AG04449 (cell line): Measurements from ENCODE around the gene SEMA3F.

Experiments
- CTCF ChIA-PET: fragments of 350-600 bp; formaldehyde crosslinking; extraction: SDS; loops from one replicate; lab custom pipeline; 2021; ENCODE audit warnings: antibody characterized with exemption; lab: Yijun Ruan, JAX
- POLR2A ChIA-PET: fragments of 400-600, 350-600 bp; formaldehyde crosslinking; extraction: SDS; loops from one replicate; lab custom pipeline; 2020; ENCODE audit warnings: antibody characterized with exemption, inconsistent platforms; lab: Yijun Ruan, JAX
- DNase-seq: peaks from one replicate; pipeline ENCODE4 v3.0.0-alpha.2; 2010; ENCODE audit warnings: low read depth, low spot score
- H3K4me3 ChIP-seq: 2 replicates; pipeline ENCODE4 v1.5.1; 2011; ENCODE audit warnings: low read depth, mild to moderate bottlenecking, control low read depth, low read length
- CTCF ChIP-seq: IDR thresholded peaks from one replicate; pipeline ENCODE4 v1.5.1; 2011; ENCODE audit warnings: mild to moderate bottlenecking, moderate library complexity, low read length, control low read depth, inconsistent platforms; ENCODE audit not compliant: insufficient read depth; ENCODE audit errors: missing control alignments

SEMA3F gene

GRCh38 chr3:50161320-50161719 is 6.2 kb downstream of the SEMA3F start:
- ChIA-PET POLR2A (no interaction called here), CTCF (interaction anchor here (25.9 kb wide), 1 partner anchor 28 kb away, joined by 283 read pairs; the partner anchor contains the start of gene GNAT1)
- no peak for TF ChIP-seq CTCF
- DNase-seq = no peak
- H3K4me3 ChIP-seq = no peak overlapping the region

- H3K4me3 ChIP-seq = no peak overlapping the region
- CTCF ChIA-PET = interaction anchor here (25.9 kb wide), 1 partner anchor 27 kb away, joined by 283 read pairs; the partner anchor contains the start of gene GNAT1
- DNase-seq = no peak
- TF ChIP-seq CTCF = no peak
- POLR2A ChIA-PET = interaction anchor here (0.5 kb wide), 1 partner anchor 103 kb away, joined by 3 read pairs; no protein-coding TSS in a partner anchor
These were observed 7.1 kb downstream of the SEMA3F start for GRCh38 chr3:50162034-50162883.

GRCh38 chr3:50163572-50164455 is 8.7 kb downstream of the SEMA3F start:
- H3K4me3 ChIP-seq = no peak overlapping the region
- peak; percentile 65 for DNase-seq
- ChIA-PET POLR2A (interaction anchor here (1.0 to 1.6 kb wide), 3 partner anchors 8 to 361 kb away, joined by 3 to 6 read pairs (median 4); partner anchors contain the start of gene INKA1), CTCF (interaction anchor here (0.8 to 25.9 kb wide), 5 partner anchors 11 to 156 kb away, joined by 3 to 283 read pairs (median 6); partner anchors contain the start of gene GNAT1)
- no peak for TF ChIP-seq CTCF

- H3K4me3 ChIP-seq = no peak overlapping the region
- POLR2A ChIA-PET = interaction anchor here (1.0 to 1.6 kb wide), 3 partner anchors 9 to 362 kb away, joined by 3 to 6 read pairs (median 4); partner anchors contain the start of gene INKA1
- DNase-seq = no peak
- no peak for TF ChIP-seq CTCF
- CTCF ChIA-PET = interaction anchor here (1.0 to 25.9 kb wide), 5 partner anchors 8 to 44 kb away, joined by 3 to 283 read pairs (median 6); partner anchors contain the start of gene GNAT1
These were observed 9.4 kb downstream of the SEMA3F start for GRCh38 chr3:50164481-50164880.

GRCh38 chr3:50164984-50165909 is 10.1 kb downstream of the SEMA3F start:
- POLR2A ChIA-PET = interaction anchor here (1.0 to 1.6 kb wide), 2 partner anchors 9 to 43 kb away, joined by 3 to 6 read pairs; no protein-coding TSS in a partner anchor
- CTCF ChIA-PET = interaction anchor here (0.8 to 25.9 kb wide), 7 partner anchors 9 to 94 kb away, joined by 3 to 283 read pairs (median 4); partner anchors contain the start of gene GNAT1
- TF ChIP-seq CTCF = no peak
- DNase-seq = peak; percentile 40
- no peak overlapping the region for H3K4me3 ChIP-seq
